Measurements from ENCODE around the gene KCNQ1. TPM values are rescaled to one million over a fixed set of nuclear protein-coding genes. Genes with fewer than 3 reads are reported as not detected.

The KCNQ1 gene
- total RNA-seq, 1 experiment from 2014 or later: 10.7 TPM

DNA sequence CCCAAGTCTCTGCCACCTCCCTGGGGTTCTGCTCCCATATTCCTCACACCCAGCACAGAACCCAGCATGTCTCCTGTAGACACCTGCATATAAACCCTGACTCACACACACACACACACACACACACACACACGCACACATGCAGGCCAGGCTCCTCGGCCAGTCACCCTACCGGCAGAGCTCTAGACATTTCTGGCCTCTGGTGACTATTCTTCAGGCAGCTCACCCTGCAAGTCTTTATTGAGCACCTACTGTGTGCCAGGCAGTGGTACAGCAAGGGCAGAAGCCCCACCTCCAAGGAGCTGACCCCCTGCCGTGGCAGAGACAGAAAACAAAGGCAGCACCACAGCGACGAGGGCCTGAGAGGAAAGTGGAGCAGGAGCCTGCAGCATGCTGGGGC is 390.5 kb downstream of the KCNQ1 start:
- CTCF ChIA-PET: no interaction called here
- Histone ChIP-seq H3K9ac (ENCODE audit: low read length) (no peak overlapping the region), H3K27me3 (ENCODE audit: insufficient read depth, low read length) (no peaks in the 10 kb centered on the region), H3K36me3 (ENCODE audit: control insufficient read depth in 1 of 2, insufficient read depth in 2 of 2, low read length in 2 of 2) (no peaks in the 10 kb centered on the region), H3K4me3 (replicated peaks in 1 of 2; ENCODE audit: low read depth in 1 of 2, low read length in 2 of 2) (no peak overlapping the region), H4K20me1 (ENCODE audit: insufficient read depth) (no peaks in the 10 kb centered on the region), H3K27ac (ENCODE audit: low read depth, low read length) (no peak overlapping the region), H3K4me2 (ENCODE audit: low read length) (no peak overlapping the region), H3K9me3 (ENCODE audit: control insufficient read depth in 1 of 2, insufficient read depth in 1 of 2, low read depth in 1 of 2, low read length in 2 of 2) (no peaks in the 10 kb centered on the region), H3K79me2 (ENCODE audit: insufficient read depth, low read length) (no peaks in the 10 kb centered on the region), H3K4me1 (ENCODE audit: control insufficient read depth in 1 of 2, insufficient read depth in 2 of 2, low read length in 2 of 2) (peaks cover 8 to 13% of the 10 kb centered on the region in 2 experiments; a peak in 3 of 4 replicates), H2AFZ (ENCODE audit: low read depth, low read length, poor library complexity, severe bottlenecking) (no peak overlapping the region), H3K9me2 (ENCODE audit: insufficient read depth) (no peaks in the 10 kb centered on the region)
- DNase-seq (ENCODE audit: low read depth, low spot score) (no peak), ATAC-seq (no peak)
- TF ChIP-seq POLR2AphosphoS5 (IDR thresholded peaks at IDR 0.05; ENCODE audit: low read depth, low read length): no peak
- no peak for TF ChIP-seq FOSL1 (IDR thresholded peaks at IDR 0.05; ENCODE audit: low read depth)
- intact Hi-C loops (cut with micrococcal nuclease): no loop called here
- POLR2A ChIA-PET: no interaction called here
- RAD21 ChIA-PET (ENCODE audit: low non-redundant PET in 1 of 2, low total read pairs in 2 of 2, uncharacterized antibody in 2 of 2, unreplicated experiment in 2 of 2): no interaction called here
- no TSS peak for BruUV-seq (replicated peaks)

DNA sequence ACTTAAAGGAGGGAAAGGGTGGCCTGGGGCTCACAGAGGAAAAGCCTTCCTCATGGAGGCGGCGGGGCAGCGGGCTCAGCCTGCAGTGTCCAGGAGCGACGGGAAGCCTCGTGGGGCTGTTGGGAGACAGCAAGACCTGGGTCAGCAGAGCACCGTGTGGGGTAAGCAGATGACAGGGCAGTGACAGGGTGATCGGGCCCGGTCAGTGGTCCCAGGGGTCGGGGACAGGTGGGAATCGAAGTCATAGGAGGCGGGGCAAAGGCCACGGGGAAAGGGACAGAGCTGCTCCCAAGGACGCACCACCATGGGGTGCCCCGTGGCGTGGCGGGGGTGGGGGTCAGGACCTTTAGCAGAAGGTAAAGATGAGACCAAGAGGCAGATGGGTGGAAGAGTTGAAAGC is 390.9 kb downstream of the KCNQ1 start:
- no peak for ATAC-seq
- BruUV-seq (replicated peaks): no TSS peak
- no peak overlapping the region for H3K27ac ChIP-seq (ENCODE audit: low read depth, low read length)
- no peak overlapping the region for H3K9ac ChIP-seq (ENCODE audit: low read length)
- TF ChIP-seq CEBPB (IDR thresholded peaks at IDR 0.05; ENCODE audit: low read depth) (no peak), ZFX (IDR thresholded peaks at IDR 0.05) (no peak), EZH2 (IDR thresholded peaks at IDR 0.05) (no peak), POLR2AphosphoS5 (IDR thresholded peaks at IDR 0.05; ENCODE audit: low read depth, low read length) (no peak), EGR1 (IDR thresholded peaks at IDR 0.05; ENCODE audit: low read depth) (no peak), ZNF274 (IDR thresholded peaks at IDR 0.05; ENCODE audit: low read depth, low read length) (no peak), ELF1 (IDR thresholded peaks at IDR 0.05; ENCODE audit: borderline replicate concordance, low read depth) (no peak), POLR2A (IDR thresholded peaks at IDR 0.05; ENCODE audit: borderline replicate concordance, extremely low read depth, insufficient read depth, insufficient read length) (no peak), SP1 (IDR thresholded peaks at IDR 0.05; ENCODE audit: low read depth) (no peak), JUND (IDR thresholded peaks at IDR 0.05) (no peak), CBX3 (IDR thresholded peaks at IDR 0.05; ENCODE audit: low read depth) (no peak), YY1 (IDR thresholded peaks at IDR 0.05; ENCODE audit: extremely low read depth, insufficient replicate concordance, low read depth, low read length) (no peak)
- TF ChIP-seq, protein P1, sequence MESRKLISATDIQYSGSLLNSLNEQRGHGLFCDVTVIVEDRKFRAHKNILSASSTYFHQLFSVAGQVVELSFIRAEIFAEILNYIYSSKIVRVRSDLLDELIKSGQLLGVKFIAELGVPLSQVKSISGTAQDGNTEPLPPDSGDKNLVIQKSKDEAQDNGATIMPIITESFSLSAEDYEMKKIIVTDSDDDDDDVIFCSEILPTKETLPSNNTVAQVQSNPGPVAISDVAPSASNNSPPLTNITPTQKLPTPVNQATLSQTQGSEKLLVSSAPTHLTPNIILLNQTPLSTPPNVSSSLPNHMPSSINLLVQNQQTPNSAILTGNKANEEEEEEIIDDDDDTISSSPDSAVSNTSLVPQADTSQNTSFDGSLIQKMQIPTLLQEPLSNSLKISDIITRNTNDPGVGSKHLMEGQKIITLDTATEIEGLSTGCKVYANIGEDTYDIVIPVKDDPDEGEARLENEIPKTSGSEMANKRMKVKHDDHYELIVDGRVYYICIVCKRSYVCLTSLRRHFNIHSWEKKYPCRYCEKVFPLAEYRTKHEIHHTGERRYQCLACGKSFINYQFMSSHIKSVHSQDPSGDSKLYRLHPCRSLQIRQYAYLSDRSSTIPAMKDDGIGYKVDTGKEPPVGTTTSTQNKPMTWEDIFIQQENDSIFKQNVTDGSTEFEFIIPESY (IDR thresholded peaks at IDR 0.05; ENCODE audit: extremely low read depth, insufficient replicate concordance, low read length): no peak
- TF ChIP-seq, protein P2, sequence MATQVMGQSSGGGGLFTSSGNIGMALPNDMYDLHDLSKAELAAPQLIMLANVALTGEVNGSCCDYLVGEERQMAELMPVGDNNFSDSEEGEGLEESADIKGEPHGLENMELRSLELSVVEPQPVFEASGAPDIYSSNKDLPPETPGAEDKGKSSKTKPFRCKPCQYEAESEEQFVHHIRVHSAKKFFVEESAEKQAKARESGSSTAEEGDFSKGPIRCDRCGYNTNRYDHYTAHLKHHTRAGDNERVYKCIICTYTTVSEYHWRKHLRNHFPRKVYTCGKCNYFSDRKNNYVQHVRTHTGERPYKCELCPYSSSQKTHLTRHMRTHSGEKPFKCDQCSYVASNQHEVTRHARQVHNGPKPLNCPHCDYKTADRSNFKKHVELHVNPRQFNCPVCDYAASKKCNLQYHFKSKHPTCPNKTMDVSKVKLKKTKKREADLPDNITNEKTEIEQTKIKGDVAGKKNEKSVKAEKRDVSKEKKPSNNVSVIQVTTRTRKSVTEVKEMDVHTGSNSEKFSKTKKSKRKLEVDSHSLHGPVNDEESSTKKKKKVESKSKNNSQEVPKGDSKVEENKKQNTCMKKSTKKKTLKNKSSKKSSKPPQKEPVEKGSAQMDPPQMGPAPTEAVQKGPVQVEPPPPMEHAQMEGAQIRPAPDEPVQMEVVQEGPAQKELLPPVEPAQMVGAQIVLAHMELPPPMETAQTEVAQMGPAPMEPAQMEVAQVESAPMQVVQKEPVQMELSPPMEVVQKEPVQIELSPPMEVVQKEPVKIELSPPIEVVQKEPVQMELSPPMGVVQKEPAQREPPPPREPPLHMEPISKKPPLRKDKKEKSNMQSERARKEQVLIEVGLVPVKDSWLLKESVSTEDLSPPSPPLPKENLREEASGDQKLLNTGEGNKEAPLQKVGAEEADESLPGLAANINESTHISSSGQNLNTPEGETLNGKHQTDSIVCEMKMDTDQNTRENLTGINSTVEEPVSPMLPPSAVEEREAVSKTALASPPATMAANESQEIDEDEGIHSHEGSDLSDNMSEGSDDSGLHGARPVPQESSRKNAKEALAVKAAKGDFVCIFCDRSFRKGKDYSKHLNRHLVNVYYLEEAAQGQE (IDR thresholded peaks at IDR 0.05; ENCODE audit: low read depth): no peak
- CTCF ChIA-PET: no interaction called here
- DNase-seq (ENCODE audit: low read depth, low spot score): no peak
- H3K79me2 ChIP-seq (ENCODE audit: insufficient read depth, low read length): no peaks in the 10 kb centered on the region
- no peaks in the 10 kb centered on the region for H3K9me3 ChIP-seq (ENCODE audit: control insufficient read depth in 1 of 2, insufficient read depth in 1 of 2, low read depth in 1 of 2, low read length in 2 of 2)
- no peak overlapping the region for H3K4me2 ChIP-seq (ENCODE audit: low read length)
- no peak overlapping the region for H2AFZ ChIP-seq (ENCODE audit: low read depth, low read length, poor library complexity, severe bottlenecking)
- no peak overlapping the region for H3K4me3 ChIP-seq (replicated peaks in 1 of 2; ENCODE audit: low read depth in 1 of 2, low read length in 2 of 2)
- POLR2A ChIA-PET: no interaction called here
- H3K36me3 ChIP-seq (ENCODE audit: control insufficient read depth in 1 of 2, insufficient read depth in 2 of 2, low read length in 2 of 2): no peaks in the 10 kb centered on the region
- H4K20me1 ChIP-seq (ENCODE audit: insufficient read depth): no peaks in the 10 kb centered on the region
- intact Hi-C loops (cut with micrococcal nuclease): no loop called here
- H3K4me1 ChIP-seq (ENCODE audit: control insufficient read depth in 1 of 2, insufficient read depth in 2 of 2, low read length in 2 of 2): peaks cover 8 to 13% of the 10 kb centered on the region in 2 experiments; a peak in 3 of 4 replicates
- H3K27me3 ChIP-seq (ENCODE audit: insufficient read depth, low read length): no peaks in the 10 kb centered on the region
- H3K9me2 ChIP-seq (ENCODE audit: insufficient read depth): no peaks in the 10 kb centered on the region
- RAD21 ChIA-PET (ENCODE audit: low non-redundant PET in 1 of 2, low total read pairs in 2 of 2, uncharacterized antibody in 2 of 2, unreplicated experiment in 2 of 2): no interaction called here
